H1 (cell line): ENCODE results near the gene RXRA. TPM values are rescaled to one million over a fixed set of nuclear protein-coding genes. Genes with fewer than 3 reads are reported as not detected.

Experiments
- CTCF ChIA-PET: fragments of 300-600 bp; sonication (Branson Sonifier 250); formaldehyde crosslinking; loops from one replicate; lab custom pipeline; 2021; ENCODE audit not compliant: partially characterized antibody; lab: Charles Lee
- POLR2A ChIA-PET: fragments of 300-600 bp; sonication (Branson Sonifier 250); formaldehyde crosslinking; loops from one replicate; lab custom pipeline; 2021; ENCODE audit warnings: inconsistent platforms; ENCODE audit not compliant: partially characterized antibody; lab: Charles Lee
- DNase-seq, 2 experiments: peaks; one replicate each; pipeline versions ENCODE4 v3.0.0 to v3.0.0-alpha.2; 2010 to 2022; ENCODE audit warnings: low spot score in 2 of 2, low read depth in 1 of 2, mixed read lengths in 1 of 2
- FAIRE-seq: peaks from 2 replicates; lab custom pipeline; 2011; peaks lifted over from hg19 to GRCh38; lab: Jason Lieb, UNC
- H2AFZ ChIP-seq: 2 replicates; pipeline ENCODE4 v1.8.1; 2012; ENCODE audit warnings: low read length, inconsistent platforms
- H2AK5ac ChIP-seq: 2 replicates; pipeline ENCODE4 v1.6.1; 2013; ENCODE audit warnings: low read depth, low read length
- H2BK120ac ChIP-seq: replicated peaks from 2 replicates; pipeline ENCODE3; 2013; ENCODE audit warnings: low read depth, low read length, inconsistent platforms
- H2BK12ac ChIP-seq: 2 replicates; pipeline ENCODE4 v1.6.1; 2013; ENCODE audit warnings: low read depth, low read length
- H2BK15ac ChIP-seq: 2 replicates; pipeline ENCODE4 v1.6.1; 2013; ENCODE audit warnings: low read length
- H2BK20ac ChIP-seq: 2 replicates; pipeline ENCODE4 v1.6.1; 2013; ENCODE audit warnings: low read length
- H2BK5ac ChIP-seq: 2 replicates; pipeline ENCODE4 v1.6.1; 2013; ENCODE audit warnings: low read depth, low read length
- H3K14ac ChIP-seq: 2 replicates; pipeline ENCODE4 v1.6.1; 2013; ENCODE audit warnings: inconsistent platforms; ENCODE audit not compliant: insufficient read length
- H3K18ac ChIP-seq: 2 replicates; pipeline ENCODE4 v1.6.1; 2013; ENCODE audit warnings: low read length; ENCODE audit errors: extremely low read depth
- H3K23ac ChIP-seq: 2 replicates; pipeline ENCODE4 v1.6.1; 2013; ENCODE audit warnings: inconsistent platforms; ENCODE audit not compliant: insufficient read length
- H3K23me2 ChIP-seq: 2 replicates; pipeline ENCODE4 v1.6.1; 2013; ENCODE audit warnings: low read depth, low read length
- H3K27ac ChIP-seq: 2 replicates; pipeline ENCODE4 v1.6.1; 2011; ENCODE audit warnings: low read depth, low read length, inconsistent platforms
- H3K27me3 ChIP-seq, 4 experiments: replicated peaks in 1 of 4; 1 replicate in 1 of 4; 2 replicates in 3 of 4; pipeline versions ENCODE4 v1.6.1 to v1.8.1; 2011 to 2013; ENCODE audit warnings: low read length in 3 of 4, mild to moderate bottlenecking in 3 of 4, inconsistent platforms in 2 of 4, mixed read lengths in 2 of 4, moderate library complexity in 1 of 4; ENCODE audit not compliant: control insufficient read depth in 3 of 4, insufficient read depth in 3 of 4; ENCODE audit errors: extremely low read depth in 1 of 4
- H3K36me3 ChIP-seq, 4 experiments: 2 replicates each; pipeline versions ENCODE4 v1.6.1 to v1.8.1; 2011 to 2013; ENCODE audit warnings: mild to moderate bottlenecking in 4 of 4, low read length in 3 of 4, moderate library complexity in 2 of 4, control low read depth in 1 of 4, inconsistent platforms in 1 of 4; ENCODE audit not compliant: insufficient read depth in 4 of 4, control insufficient read depth in 2 of 4
- H3K4ac ChIP-seq: replicated peaks from 2 replicates; pipeline ENCODE3; 2013; ENCODE audit warnings: low read length, low read depth, mixed read lengths, inconsistent platforms; ENCODE audit not compliant: insufficient read length
- H3K4me1 ChIP-seq, 4 experiments: replicated peaks in 1 of 4; 1 replicate in 1 of 4; 2 replicates in 3 of 4; pipeline versions ENCODE4 v1.6.1 to v1.8.1; 2011 to 2013; ENCODE audit warnings: low read length in 3 of 4, inconsistent platforms in 2 of 4, mixed read lengths in 1 of 4; ENCODE audit not compliant: insufficient read depth in 4 of 4, control insufficient read depth in 3 of 4
- H3K4me2 ChIP-seq, 2 experiments: 2 replicates each; pipeline versions ENCODE4 v1.6.1 to v1.8.1; 2011 to 2013; ENCODE audit warnings: low read depth in 2 of 2, low read length in 2 of 2, control low read depth in 1 of 2, inconsistent platforms in 1 of 2, mild to moderate bottlenecking in 1 of 2; ENCODE audit not compliant: insufficient read depth in 1 of 2
- H3K4me3 ChIP-seq, 4 experiments: fragments of 200-600, 300-600 bp in 1 of 4; sonication (generic), shearing (Covaris generic), sonication (Bioruptor Twin) in 1 of 4; 2 replicates each; pipeline versions ENCODE4 v1.5.1 to v1.8.1; 2011 to 2016; ENCODE audit warnings: low read length in 4 of 4, low read depth in 3 of 4, control low read depth in 2 of 4, inconsistent platforms in 2 of 4, mild to moderate bottlenecking in 2 of 4, mixed read lengths in 1 of 4, moderate library complexity in 1 of 4; ENCODE audit not compliant: insufficient read depth in 2 of 4; ENCODE audit errors: extremely low read depth in 1 of 4
- H3K56ac ChIP-seq: replicated peaks from 2 replicates; pipeline ENCODE3; 2013; ENCODE audit warnings: low read depth, mild to moderate bottlenecking, mixed read lengths, low read length, inconsistent platforms; ENCODE audit not compliant: insufficient read length
- H3K79me1 ChIP-seq: 2 replicates; pipeline ENCODE4 v1.6.1; 2013; ENCODE audit warnings: low read depth, low read length, control low read depth
- H3K79me2 ChIP-seq, 2 experiments: 2 replicates each; pipeline versions ENCODE4 v1.6.1 to v1.8.1; 2012 to 2013; ENCODE audit warnings: low read length in 2 of 2, mild to moderate bottlenecking in 2 of 2, inconsistent platforms in 1 of 2; ENCODE audit not compliant: insufficient read depth in 2 of 2, control insufficient read depth in 1 of 2
- H3K9ac ChIP-seq, 4 experiments: replicated peaks in 1 of 4; 1 replicate in 1 of 4; 2 replicates in 3 of 4; pipeline versions ENCODE4 v1.6.1 to v1.8.1; 2011 to 2013; ENCODE audit warnings: low read depth in 3 of 4, low read length in 3 of 4, control low read depth in 2 of 4, mild to moderate bottlenecking in 2 of 4, moderate library complexity in 2 of 4, inconsistent platforms in 1 of 4; ENCODE audit errors: extremely low read depth in 1 of 4
- H3K9me3 ChIP-seq, 2 experiments: 2 replicates each; pipeline versions ENCODE4 v1.6.1 to v1.8.1; 2012 to 2013; ENCODE audit warnings: mild to moderate bottlenecking in 2 of 2, moderate library complexity in 2 of 2, control low read depth in 1 of 2, inconsistent platforms in 1 of 2, low read depth in 1 of 2, low read length in 1 of 2, mixed read lengths in 1 of 2; ENCODE audit not compliant: insufficient read depth in 2 of 2
- H4K20me1 ChIP-seq, 2 experiments: replicated peaks in 1 of 2; 2 replicates each; pipeline versions ENCODE3 to v1.8.1; 2011 to 2013; ENCODE audit warnings: inconsistent platforms in 2 of 2, low read length in 2 of 2, mild to moderate bottlenecking in 1 of 2; ENCODE audit not compliant: insufficient read depth in 2 of 2, control insufficient read depth in 1 of 2
- H4K5ac ChIP-seq: 2 replicates; pipeline ENCODE4 v1.6.1; 2013; ENCODE audit warnings: low read length, low read depth, mixed read lengths, inconsistent platforms; ENCODE audit not compliant: insufficient read length
- H4K8ac ChIP-seq: 2 replicates; pipeline ENCODE4 v1.8.0; 2013; ENCODE audit warnings: mild to moderate bottlenecking, moderate library complexity, low read length, inconsistent platforms; ENCODE audit not compliant: insufficient read depth; ENCODE audit errors: extremely low read depth
- H4K91ac ChIP-seq: replicated peaks from 2 replicates; pipeline ENCODE3; 2013; ENCODE audit warnings: low read length, mixed read lengths, inconsistent platforms; ENCODE audit not compliant: insufficient read length
- ATF2 ChIP-seq: IDR thresholded peaks from 2 replicates; pipeline ENCODE4 v1.6.1; 2012; ENCODE audit warnings: low read length, inconsistent platforms
- BCL11A ChIP-seq, 2 experiments: IDR thresholded peaks; one replicate each; pipeline ENCODE4 v1.6.1; 2011; ENCODE audit warnings: low read depth in 2 of 2, low read length in 2 of 2, mild to moderate bottlenecking in 2 of 2
- CTBP2 ChIP-seq: IDR thresholded peaks from 2 replicates; pipeline ENCODE4 v1.7.0; 2011; ENCODE audit warnings: borderline replicate concordance, mild to moderate bottlenecking, moderate library complexity, mixed read lengths, low read length; ENCODE audit not compliant: insufficient read depth, insufficient read length
- GABPA ChIP-seq: IDR thresholded peaks from 2 replicates; pipeline ENCODE4 v1.6.1; 2011; ENCODE audit warnings: mild to moderate bottlenecking, low read length, moderate library complexity, borderline replicate concordance; ENCODE audit not compliant: insufficient read depth
- JUN ChIP-seq: IDR thresholded peaks from 2 replicates; pipeline ENCODE4 v1.6.1; 2011; ENCODE audit warnings: low read depth, mild to moderate bottlenecking, improper control_type of control experiment, low read length
- KDM4A ChIP-seq: IDR thresholded peaks from one replicate; pipeline ENCODE4 v1.7.1; 2012; ENCODE audit warnings: low read depth, mild to moderate bottlenecking, moderate library complexity, low read length, inconsistent platforms; ENCODE audit not compliant: severe bottlenecking
- POLR2AphosphoS5 ChIP-seq: IDR thresholded peaks from 2 replicates; pipeline ENCODE4 v1.6.1; 2011; ENCODE audit warnings: low read depth, low read length
- RXRA ChIP-seq: IDR thresholded peaks from 2 replicates; pipeline ENCODE4 v1.6.1; 2011; ENCODE audit warnings: low read depth, mild to moderate bottlenecking, low read length, moderate library complexity; ENCODE audit not compliant: insufficient read depth
- WGBS, 2 experiments: shearing (Covaris generic) in 1 of 2; methylation state at CpG; one replicate each; pipeline versions ENCODE4 v1.1.6 to v1.1.7; 2013 to 2015; ENCODE audit warnings: low lambda C conversion rate in 2 of 2, mixed read lengths in 2 of 2, inconsistent platforms in 1 of 2, low coverage in 1 of 2, missing lambda C conversion rate in 1 of 2; ENCODE audit not compliant: insufficient replicate concordance in 2 of 2, insufficient coverage in 1 of 2, insufficient read length in 1 of 2; ENCODE audit errors: extremely low coverage in 1 of 2, missing lambda C conversion rate in 1 of 2; 5-methylcytosine and 5-hydroxymethylcytosine counted together
- polyA plus RNA-seq, 7 experiments: library from polyadenylated mRNA; depleted of rRNA in 3 of 7; stranded (reverse) in 5 of 7; unstranded in 2 of 7; fragments of >200 nt in 5 of 7; fragments of 200-250 nt in 2 of 7; gene quantifications; 1 replicate in 5 of 7; 2 replicates in 1 of 7; 4 replicates in 1 of 7; pipeline versions ENCODE4 v1.2.1 to v1.2.3, GENCODE V29; 2011 to 2013; ENCODE audit warnings: missing spikeins in 2 of 7, mixed read lengths in 2 of 7
- total RNA-seq: library from RNA; stranded (reverse); fragmentation: NEBNext Ultra II Directional; extraction: Animal tissue kit (Norgen Biotek cat#: 25700); gene quantifications from 2 replicates; pipeline ENCODE4 v1.2.1, GENCODE V29; 2021

RXRA gene
- total and polyA plus RNA-seq, 2 of the 8 experiments (the other 6 are each of a cell fraction or from before 2014, with no cell fraction given): 9.8 to 29.4 TPM

DNA sequence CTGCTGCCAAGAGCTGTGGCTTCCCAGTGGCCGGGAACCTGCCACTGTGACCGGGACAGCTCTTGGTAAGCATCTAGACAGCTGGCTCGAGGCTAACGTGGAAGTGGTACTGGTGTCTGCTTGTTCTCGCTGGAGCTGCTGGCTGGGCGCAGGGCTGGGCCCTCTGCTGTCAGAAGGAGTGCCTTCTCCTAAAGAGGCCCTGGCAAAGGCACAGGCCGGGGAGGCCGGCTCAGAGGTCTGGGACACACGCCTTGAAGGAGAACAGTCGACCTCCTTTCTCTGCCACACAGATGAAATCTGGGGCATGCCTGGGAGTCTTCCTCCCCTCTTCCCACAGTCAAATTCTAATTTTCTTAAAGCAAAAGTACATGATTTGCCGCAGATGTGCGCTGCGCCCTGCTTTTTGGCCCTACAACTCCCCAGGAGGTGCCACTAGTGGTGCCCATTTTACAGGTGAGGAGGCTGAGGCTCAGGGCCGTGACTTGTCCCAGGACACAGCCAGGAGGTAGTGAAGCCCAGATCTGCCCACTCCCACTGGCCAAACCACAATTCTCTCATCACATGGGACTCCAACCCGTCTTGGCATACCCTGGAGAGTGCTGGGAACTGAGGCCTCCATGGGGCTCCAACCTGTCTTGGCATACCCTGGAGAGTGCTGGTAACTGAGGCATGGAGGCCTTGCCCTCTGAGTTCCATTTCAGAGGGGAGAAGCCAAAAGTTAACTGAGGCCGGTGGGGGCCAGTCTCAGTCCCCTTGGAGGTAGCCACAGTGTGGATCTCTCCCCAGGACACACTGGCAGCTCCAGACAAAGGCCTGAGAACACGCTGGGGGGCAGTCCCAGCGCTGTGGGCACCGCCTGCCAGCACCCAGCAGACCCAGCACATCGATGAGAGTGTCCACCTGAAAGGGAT lies 12.0 kb upstream of the RXRA start:
- POLR2A ChIA-PET: interaction anchor here (1.0 kb wide), 1 partner anchor 13 kb away, joined by 7 read pairs; no protein-coding TSS in a partner anchor
- no peak for TF ChIP-seq RXRA
- no peak for TF ChIP-seq KDM4A
- no peak for TF ChIP-seq POLR2AphosphoS5
- TF ChIP-seq ATF2: no peak
- TF ChIP-seq GABPA: no peak
- TF ChIP-seq BCL11A (IDR thresholded peaks at IDR 0.05; ENCODE audit: low read depth in 2 of 2, low read length in 2 of 2): no peak
- TF ChIP-seq JUN: no peak
- TF ChIP-seq CTBP2: no peak

More for the DNA sequence above, 12.0 kb upstream of the RXRA start:
- no peak overlapping the region for H3K4ac ChIP-seq
- H3K23ac ChIP-seq: no peak overlapping the region
- 87% methylated on average over 20 of the region's 20 CpGs; no CpG with 5 or more reads in 1 of the 2 experiments for WGBS, 2 experiments
- no peaks in the 10 kb centered on the region for H3K27me3 ChIP-seq
- H4K20me1 ChIP-seq: no peaks in the 10 kb centered on the region
- 0 out of 4 replicates have a peak, but pooled peaks cover 0 to 2% of the 10 kb centered on the region in 2 experiments for H3K9me3 ChIP-seq
- H3K23me2 ChIP-seq: no peaks in the 10 kb centered on the region
- 0 out of 2 replicates have a peak overlapping the region, but pooled peaks have one; percentile 0 for H2BK15ac ChIP-seq
- H3K56ac ChIP-seq: no peak overlapping the region
- no peaks in the 10 kb centered on the region for H3K79me1 ChIP-seq
- no peaks in the 10 kb centered on the region for H3K79me2 ChIP-seq
- no peak overlapping the region for H3K14ac ChIP-seq
- no peak overlapping the region for H4K5ac ChIP-seq
- H3K4me2 ChIP-seq: no peak overlapping the region
- H2AK5ac ChIP-seq: no peak overlapping the region
- peak overlapping the region; percentile 72; the same call in 1 of the 2 replicates for H2BK20ac ChIP-seq
- H3K27ac ChIP-seq: no peak overlapping the region
- no peak overlapping the region for H2AFZ ChIP-seq
- no peak overlapping the region for H4K91ac ChIP-seq
- no peak for DNase-seq
- H3K9ac ChIP-seq: no peak overlapping the region
- H4K8ac ChIP-seq: peak overlapping the region; percentile 83; the same call in 1 of the 2 replicates
- CTCF ChIA-PET: interaction anchor here (1.3 to 1.5 kb wide), 2 partner anchors 9 to 10 kb away, joined by 4 read pairs; no protein-coding TSS in a partner anchor
- no peaks in the 10 kb centered on the region for H3K36me3 ChIP-seq
- no peak overlapping the region for H2BK12ac ChIP-seq
- no peaks in the 10 kb centered on the region; a peak in 1 of 7 replicates for H3K4me1 ChIP-seq
- H2BK120ac ChIP-seq: no peak overlapping the region
- no peak overlapping the region for H3K18ac ChIP-seq
- FAIRE-seq: no peak
- no peak overlapping the region for H3K4me3 ChIP-seq
- peak overlapping the region; percentile 12; the same call in 1 of the 2 replicates for H2BK5ac ChIP-seq
